Tongue (tissue), 2 donors: ENCODE measurements around the gene PTGIR. TPM values are rescaled to one million over a fixed set of nuclear protein-coding genes. Genes with fewer than 3 reads are reported as not detected.

Experiments used
- DNase-seq: peaks from one replicate; pipeline ENCODE4 v3.0.0-alpha.2; 2015
- total RNA-seq: library from RNA; depleted of rRNA; stranded (reverse); fragments of >200 nt; gene quantifications from one replicate; pipeline ENCODE4 v1.2.3, GENCODE V29; 2014

The PTGIR gene
- total RNA-seq, 1 donor from 2014 or later: 4.5 TPM

- DNase-seq: peak; percentile 90
These were observed 10.7 kb downstream of the PTGIR start for GRCh38 chr19:46614114-46614722.

DNA sequence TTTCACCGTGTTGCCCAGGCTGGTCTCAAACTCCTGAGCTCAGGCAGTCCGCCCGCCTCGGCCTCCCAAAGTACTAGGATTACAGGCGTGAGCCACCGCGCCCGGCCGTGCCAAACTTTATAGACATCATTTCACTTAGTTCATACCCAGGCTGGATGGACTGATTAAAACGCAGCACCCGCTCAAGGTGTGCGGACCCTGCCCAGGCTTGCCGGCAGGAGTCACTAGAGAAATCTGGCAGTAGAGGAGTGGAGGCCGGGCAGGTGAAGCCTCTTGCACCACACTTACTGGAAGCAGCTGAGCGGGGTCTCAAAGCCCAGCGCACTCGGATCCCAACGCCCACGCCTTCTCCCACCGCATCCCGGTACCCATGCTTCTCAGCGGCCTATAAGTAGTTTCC lies 11.4 kb downstream of the PTGIR start:
- DNase-seq: no peak

DNA sequence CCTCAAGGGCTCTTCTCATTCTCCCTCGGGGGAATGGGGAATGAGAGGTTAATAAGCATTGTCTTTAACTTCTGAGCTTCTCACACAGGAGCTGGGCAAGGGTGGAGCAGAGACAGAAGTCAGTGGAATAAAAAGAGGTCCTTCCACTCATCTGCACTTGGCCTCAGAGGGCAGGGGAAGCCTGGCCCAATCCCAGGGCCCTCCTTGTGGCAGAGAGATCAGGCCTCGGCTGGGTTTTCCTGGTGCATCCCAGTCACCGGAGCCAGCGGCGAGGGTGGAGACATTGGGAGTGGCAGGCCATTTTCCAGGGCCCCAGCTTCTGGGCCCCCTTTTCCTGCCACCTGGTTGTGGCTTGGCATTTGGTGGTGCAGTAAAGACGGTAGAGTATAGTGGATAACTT lies 13.1 kb downstream of the PTGIR start:
- DNase-seq: no peak

GRCh38 chr19:46610851-46611770 lies 13.8 kb downstream of the PTGIR start:
- no peak for DNase-seq

GRCh38 chr19:46610413-46610775 lies 14.5 kb downstream of the PTGIR start:
- DNase-seq: no peak

DNA sequence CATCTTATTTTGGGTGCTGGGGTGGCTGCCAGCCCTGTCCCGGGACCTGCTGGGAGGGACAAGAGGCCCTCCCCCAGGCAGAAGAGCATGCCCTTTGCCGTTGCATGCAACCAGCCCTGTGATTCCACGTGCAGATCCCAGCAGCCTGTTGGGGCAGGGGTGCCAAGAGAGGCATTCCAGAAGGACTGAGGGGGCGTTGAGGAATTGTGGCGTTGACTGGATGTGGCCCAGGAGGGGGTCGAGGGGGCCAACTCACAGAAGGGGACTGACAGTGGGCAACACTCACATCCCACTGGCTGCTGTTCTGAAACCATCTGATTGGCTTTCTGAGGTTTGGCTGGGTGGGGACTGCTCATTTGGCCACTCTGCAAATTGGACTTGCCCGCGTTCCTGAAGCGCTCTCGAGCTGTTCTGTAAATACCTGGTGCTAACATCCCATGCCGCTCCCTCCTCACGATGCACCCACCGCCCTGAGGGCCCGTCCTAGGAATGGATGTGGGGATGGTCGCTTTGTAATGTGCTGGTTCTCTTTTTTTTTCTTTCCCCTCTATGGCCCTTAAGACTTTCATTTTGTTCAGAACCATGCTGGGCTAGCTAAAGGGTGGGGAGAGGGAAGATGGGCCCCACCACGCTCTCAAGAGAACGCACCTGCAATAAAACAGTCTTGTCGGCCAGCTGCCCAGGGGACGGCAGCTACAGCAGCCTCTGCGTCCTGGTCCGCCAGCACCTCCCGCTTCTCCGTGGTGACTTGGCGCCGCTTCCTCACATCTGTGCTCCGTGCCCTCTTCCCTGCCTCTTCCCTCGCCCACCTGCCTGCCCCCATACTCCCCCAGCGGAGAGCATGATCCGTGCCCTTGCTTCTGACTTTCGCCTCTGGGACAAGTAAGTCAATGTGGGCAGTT lies 15.1 kb downstream of the PTGIR start:
- no peak for DNase-seq

- DNase-seq: no peak
These were observed 16.1 kb downstream of the PTGIR start for GRCh38 chr19:46608581-46609345.

DNA sequence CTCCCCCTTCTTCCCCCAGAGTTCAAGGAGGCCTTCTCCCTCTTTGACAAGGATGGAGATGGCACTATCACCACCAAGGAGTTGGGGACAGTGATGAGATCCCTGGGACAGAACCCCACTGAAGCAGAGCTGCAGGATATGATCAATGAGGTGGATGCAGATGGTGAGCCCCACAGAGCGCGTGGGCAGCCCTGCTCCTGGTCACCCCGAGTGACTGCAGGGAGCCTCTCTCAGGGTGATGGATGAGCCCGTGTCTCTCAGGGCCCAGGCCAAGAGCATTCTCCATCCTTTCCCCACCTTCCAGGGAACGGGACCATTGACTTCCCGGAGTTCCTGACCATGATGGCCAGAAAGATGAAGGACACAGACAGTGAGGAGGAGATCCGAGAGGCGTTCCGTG lies 16.7 kb downstream of the PTGIR start:
- DNase-seq: no peak

GRCh38 chr19:46607448-46607841 lies 17.4 kb downstream of the PTGIR start:
- no peak for DNase-seq

- DNase-seq: no peak
These were observed 18.0 kb downstream of the PTGIR start for GRCh38 chr19:46606681-46607447.

- DNase-seq: no peak
These were observed 18.9 kb downstream of the PTGIR start for GRCh38 chr19:46606019-46606418.

DNA sequence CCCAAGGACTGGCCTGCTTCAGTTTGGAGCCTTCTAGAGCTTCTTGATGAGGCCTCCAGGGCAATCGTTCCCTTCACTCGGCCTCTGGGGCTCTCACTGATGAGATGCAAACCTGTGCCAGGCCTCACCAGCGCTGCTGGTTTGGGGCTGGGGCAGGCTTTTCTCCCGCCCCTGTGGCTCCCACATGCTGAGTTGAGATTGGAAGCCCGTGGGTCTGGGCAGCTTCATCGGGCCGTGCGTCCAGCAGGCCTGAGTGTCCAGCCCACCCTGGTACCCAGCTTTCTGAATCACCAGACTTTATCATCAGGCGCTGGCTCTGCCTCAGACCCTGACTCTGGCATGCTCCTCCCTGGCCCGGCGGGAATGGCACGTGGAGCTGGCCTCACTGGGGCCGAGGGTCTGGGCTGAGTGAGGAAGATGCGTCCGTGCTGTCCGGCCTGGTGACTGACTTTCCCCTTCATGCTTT lies 19.5 kb downstream of the PTGIR start:
- no peak for DNase-seq

DNA sequence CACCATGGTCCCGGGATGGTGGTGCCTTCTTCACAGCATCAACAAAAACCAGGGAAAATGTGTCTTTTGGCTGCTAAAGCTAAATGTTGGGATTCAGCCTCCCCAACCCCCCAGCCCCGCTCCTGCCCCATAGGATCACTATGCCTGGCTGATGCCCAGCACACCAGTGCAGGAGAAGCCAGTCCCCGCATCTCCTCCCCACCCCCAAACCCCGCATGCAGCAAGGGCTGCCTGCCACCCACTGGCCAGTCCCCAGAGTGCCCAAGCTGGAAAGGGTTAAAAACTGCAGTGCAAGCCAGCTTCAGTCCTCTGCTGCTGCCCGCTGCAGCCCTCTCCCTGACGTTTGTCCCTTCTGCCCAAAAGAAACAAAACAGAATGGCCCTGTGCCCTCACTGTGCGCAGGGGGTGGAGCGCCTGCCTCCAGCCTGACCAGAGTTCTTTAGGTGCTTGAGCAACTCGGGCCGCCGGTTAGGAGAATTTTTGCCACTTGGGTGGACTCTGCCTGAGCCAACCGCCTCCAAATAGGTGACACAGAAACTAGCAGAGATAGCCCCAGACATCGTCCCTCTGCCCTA lies 20.0 kb downstream of the PTGIR start:
- DNase-seq: no peak

DNA sequence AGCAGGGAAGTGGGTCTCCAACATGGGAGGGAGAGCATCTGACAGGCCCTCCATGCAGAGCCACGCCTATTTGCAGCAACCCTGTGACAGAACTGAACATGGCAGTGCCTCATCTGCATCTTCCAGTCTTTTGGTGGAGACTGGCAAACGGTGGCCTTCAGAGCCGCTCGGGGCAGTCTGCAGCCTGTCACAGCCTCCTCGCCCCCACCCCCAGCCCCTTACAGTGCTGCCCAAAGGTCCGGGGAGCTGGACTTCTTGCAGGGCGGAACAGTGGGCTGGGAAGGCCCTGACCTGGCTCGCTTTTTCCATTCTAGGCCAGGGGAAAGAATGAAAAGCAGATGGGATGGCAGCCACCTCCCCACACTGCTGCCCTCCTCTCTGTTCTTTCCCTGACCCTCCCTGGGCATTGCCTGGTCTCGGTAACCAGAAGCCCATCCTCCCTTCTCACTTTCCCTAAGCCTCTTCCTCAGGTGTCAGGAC lies 21.1 kb downstream of the PTGIR start:
- no peak for DNase-seq

DNA sequence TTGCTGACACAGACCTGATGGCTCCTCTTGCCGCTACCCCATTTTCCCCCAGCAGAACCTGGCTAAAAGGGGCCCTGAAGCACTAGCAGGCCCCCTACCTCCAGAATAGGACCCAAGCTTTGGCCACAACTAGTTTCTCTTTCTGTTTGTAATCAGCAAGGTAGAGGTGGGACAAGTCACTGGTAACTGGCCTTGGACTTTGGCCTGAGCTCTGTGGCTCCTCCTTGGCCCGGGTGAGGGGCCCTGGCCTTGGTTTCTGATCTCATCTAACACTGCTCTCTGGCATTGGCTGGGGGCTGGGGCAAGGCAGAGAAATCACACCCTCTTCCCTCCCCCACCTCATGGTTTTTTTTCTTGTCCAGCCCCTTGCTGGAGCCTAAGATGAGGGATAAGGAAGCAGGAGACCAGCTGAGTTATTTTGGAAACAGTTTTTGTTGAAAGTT lies 21.7 kb downstream of the PTGIR start:
- DNase-seq: no peak

DNA sequence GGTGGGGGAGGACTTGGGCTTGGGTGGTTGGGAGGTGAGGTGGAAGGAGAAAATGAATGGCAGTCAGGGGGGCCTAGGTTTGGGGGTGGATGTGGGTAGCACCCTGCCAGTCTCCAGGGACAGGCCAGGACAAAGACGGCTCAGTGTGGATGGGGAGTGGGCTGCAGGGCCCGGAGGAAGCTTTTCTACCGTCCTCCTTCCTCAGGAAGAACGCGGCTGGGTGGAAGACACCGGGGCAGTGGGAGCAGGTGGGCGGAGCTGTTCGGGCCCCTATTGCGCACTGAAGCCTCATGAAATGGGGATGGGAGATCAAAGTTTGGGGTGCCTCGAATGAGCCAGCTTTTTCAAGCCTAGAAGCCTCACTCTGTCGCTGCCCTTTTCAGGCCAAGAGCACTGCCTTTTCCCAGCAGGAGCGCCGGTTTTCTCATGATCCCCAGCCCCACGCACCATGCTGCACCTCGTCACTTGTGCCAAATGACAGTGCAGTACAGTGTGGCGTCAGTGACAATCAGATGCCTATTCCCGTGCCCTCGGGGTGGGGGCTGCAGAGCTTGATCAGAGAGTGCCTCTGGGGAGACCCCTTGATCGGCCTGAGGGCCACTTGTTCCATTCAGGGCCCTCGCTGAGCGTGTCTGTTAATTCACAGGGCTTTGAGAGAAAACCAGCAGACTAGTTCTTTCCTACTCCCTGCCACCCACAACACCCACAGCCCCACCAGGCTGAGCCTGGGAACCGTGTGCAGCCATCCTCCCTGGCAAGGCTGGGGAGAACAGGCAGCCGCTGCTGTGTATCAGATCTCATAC lies 22.3 kb downstream of the PTGIR start:
- no peak for DNase-seq

- no peak for DNase-seq
These were observed 23.3 kb downstream of the PTGIR start, which contains the start of gene CALM3 for GRCh38 chr19:46601318-46602224. Gene CALM3, plus strand, starts transcription at chr19:46601330. Its CDS starts 105 bp downstream, at chr19:46601435.
